Measurements from ENCODE around the gene ADGRV1. TPM values are rescaled to one million over a fixed set of nuclear protein-coding genes. Genes with fewer than 3 reads are reported as not detected.

The ADGRV1 gene
- total and polyA plus RNA-seq, 9 of the 15 experiments (the other 6 are each of a cell fraction or from before 2014, with no cell fraction given), result 21.7 to 156 (median 58.2) TPM

GRCh38 chr5:90650767-90651166 lies 92.2 kb downstream of the ADGRV1 start (continued):
- TF ChIP-seq SAFB (IDR thresholded peaks at IDR 0.05; ENCODE audit: borderline replicate concordance, low read depth, low read length), result no peak
- TF ChIP-seq EP300 (IDR thresholded peaks at IDR 0.05; ENCODE audit: low read length), result no peak
- TF ChIP-seq RREB1 (CRISPR knock-in tag; IDR thresholded peaks at IDR 0.05), result no peak
- TF ChIP-seq CTBP1 (IDR thresholded peaks at IDR 0.05; ENCODE audit: borderline replicate concordance), result peak; percentile 62; the same call in 1 of the 2 replicates
- TF ChIP-seq NR2C1 (IDR thresholded peaks at IDR 0.05), result no peak
- no peak for TF ChIP-seq NR2C1 (tag; IDR thresholded peaks at IDR 0.05)
- no peak for TF ChIP-seq TAF7 (tag; IDR thresholded peaks at IDR 0.05)
- no peak for TF ChIP-seq DIDO1 (tag; IDR thresholded peaks at IDR 0.05; ENCODE audit: low read depth)
- no peak for TF ChIP-seq OTX1 (CRISPR knock-in tag; IDR thresholded peaks at IDR 0.05)
- TF ChIP-seq ZBTB2 (IDR thresholded peaks at IDR 0.05), result peak; percentile 57; the same call in 1 of the 2 replicates
- TF ChIP-seq CREB3 (tag; conservative IDR thresholded peaks at IDR 0.05; ENCODE audit: low read depth), result no peak
- peak in 1 of 2 experiments; percentile 34; a peak in 1 of 4 replicates for TF ChIP-seq HDAC1 (IDR thresholded peaks at IDR 0.05)
- TF ChIP-seq EWSR1 (IDR thresholded peaks at IDR 0.05; ENCODE audit: borderline replicate concordance, low read depth, partially characterized antibody), result no peak
- TF ChIP-seq ZNF785 (CRISPR knock-in tag; IDR thresholded peaks at IDR 0.05), result no peak
- no peak for TF ChIP-seq GABPB1 (CRISPR knock-in tag; IDR thresholded peaks at IDR 0.05)
- TF ChIP-seq RBM34 (IDR thresholded peaks at IDR 0.05; ENCODE audit: borderline replicate concordance, insufficient read depth, low read length), result no peak
- no peak for TF ChIP-seq RFX5 (IDR thresholded peaks at IDR 0.05; ENCODE audit: low read depth, low read length)
- no peak for TF ChIP-seq TAF15 (IDR thresholded peaks at IDR 0.05; ENCODE audit: low read depth, low read length)
- no peak for TF ChIP-seq ZNF511 (CRISPR knock-in tag; IDR thresholded peaks at IDR 0.05)
- TF ChIP-seq ZEB2 (IDR thresholded peaks at IDR 0.05), result peak; percentile 55; the same call in 1 of the 2 replicates
- TF ChIP-seq SMAD4 (CRISPR knock-in tag; conservative IDR thresholded peaks at IDR 0.05), result 0 out of 2 replicates have a peak, but pooled peaks have one; percentile 39
- no peak for TF ChIP-seq TEAD4 (IDR thresholded peaks at IDR 0.05; ENCODE audit: low read length)
- no peak for TF ChIP-seq TEAD4 (CRISPR knock-in tag; IDR thresholded peaks at IDR 0.05; ENCODE audit: borderline replicate concordance)

Data from K562 (cell line).